PFSK-1 (cell line): ENCODE measurements around the gene NXT1.

Experiments used
- FOXP2 ChIP-seq: optimal IDR thresholded peaks from 2 replicates; pipeline ENCODE3; 2011; ENCODE audit warnings: borderline replicate concordance, control low read depth, inconsistent platforms; ENCODE audit not compliant: insufficient read depth; ENCODE audit errors: extremely low read length, extremely low read depth
- POLR2AphosphoS5 ChIP-seq: IDR thresholded peaks from 2 replicates; pipeline ENCODE4 v1.6.1; 2012; ENCODE audit warnings: low read depth, mild to moderate bottlenecking, control low read depth, low read length, moderate library complexity
- REST ChIP-seq, 2 experiments: IDR thresholded peaks; 2 replicates each; pipeline versions ENCODE4 v1.6.1 to v1.8.0; 2011 to 2012; ENCODE audit warnings: low read depth in 2 of 2, low read length in 2 of 2, control low read depth in 1 of 2, inconsistent platforms in 1 of 2, mild to moderate bottlenecking in 1 of 2, moderate library complexity in 1 of 2; ENCODE audit not compliant: insufficient read depth in 1 of 2
- SIN3A ChIP-seq: IDR thresholded peaks from 2 replicates; pipeline ENCODE4 v1.6.1; 2012; ENCODE audit warnings: mild to moderate bottlenecking, low read length, moderate library complexity, borderline replicate concordance; ENCODE audit not compliant: insufficient read depth
- TAF1 ChIP-seq: IDR thresholded peaks from 2 replicates; pipeline ENCODE4 v1.6.1; 2012; ENCODE audit warnings: low read length, control low read depth, borderline replicate concordance; ENCODE audit not compliant: insufficient read depth

Gene NXT1

GRCh38 chr20:23350904-23351838 is 580 bp downstream of the NXT1 start:
- TF ChIP-seq REST (IDR thresholded peaks at IDR 0.05; ENCODE audit: insufficient read depth in 1 of 2, low read depth in 2 of 2, low read length in 2 of 2) = no peak
- TF ChIP-seq FOXP2 = no peak
- TF ChIP-seq TAF1 = no peak
- TF ChIP-seq SIN3A = peak; percentile 84; the same call in 1 of the 2 replicates
- TF ChIP-seq POLR2AphosphoS5 = peak; percentile 13; the same call in 1 of the 2 replicates

- TF ChIP-seq REST (IDR thresholded peaks at IDR 0.05; ENCODE audit: insufficient read depth in 1 of 2, low read depth in 2 of 2, low read length in 2 of 2) (no peak), TAF1 (no peak), POLR2AphosphoS5 (no peak), SIN3A (no peak), FOXP2 (no peak)
Measured at GRCh38 chr20:23356203-23356602, 5.6 kb downstream of the NXT1 start.

GRCh38 chr20:23357767-23358562 is 7.4 kb downstream of the NXT1 start:
- TF ChIP-seq FOXP2 (peak; percentile 57), POLR2AphosphoS5 (peak; percentile 82), TAF1 (peak; percentile 54; the same call in 1 of the 2 replicates), REST (IDR thresholded peaks at IDR 0.05; ENCODE audit: insufficient read depth in 1 of 2, low read depth in 2 of 2, low read length in 2 of 2) (no peak), SIN3A (0 out of 2 replicates have a peak, but pooled peaks have one; percentile 18)

GRCh38 chr20:23358563-23358906 is 7.9 kb downstream of the NXT1 start:
- TF ChIP-seq FOXP2 = no peak
- TF ChIP-seq REST (IDR thresholded peaks at IDR 0.05; ENCODE audit: insufficient read depth in 1 of 2, low read depth in 2 of 2, low read length in 2 of 2) = no peak
- TF ChIP-seq TAF1 = no peak
- no peak for TF ChIP-seq SIN3A
- no peak for TF ChIP-seq POLR2AphosphoS5
